K562 (cell line): ENCODE results near the gene SCUBE1. TPM values are rescaled to one million over a fixed set of nuclear protein-coding genes. Genes with fewer than 3 reads are reported as not detected.
A peak's percentile ranks its signal among the peaks of the same experiment; 100 is the strongest.

Source experiments
- ATAC-seq: fragments of 200-7000 bp; cut with Tn5 transposase; 3 replicates; pipeline ENCODE4 v1.9.1; 2020; ENCODE audit warnings: moderate library complexity
- BruUV-seq: library from RNA; stranded (reverse); fragments of 400-500 nt; replicated peaks from 2 replicates; lab custom pipeline; 2021; lab: Mats Ljungman, UMichigan
- CTCF ChIA-PET: fragments of 300-600 bp; formaldehyde crosslinking; extraction: SDS; loops from one replicate; lab custom pipeline; 2021; ENCODE audit warnings: low intra/inter-chr PET ratio; lab: Yijun Ruan, JAX
- POLR2A ChIA-PET: fragments of 300-600, 350-650 bp; sonication (Branson Sonifier 250); formaldehyde crosslinking; extraction: SDS; loops from one replicate; lab custom pipeline; 2021; ENCODE audit warnings: antibody characterized with exemption, inconsistent platforms; lab: Yijun Ruan, JAX
- DNase-seq, 4 experiments: peaks; one replicate each; pipeline versions ENCODE4 v3.0.0 to v3.0.0-alpha.2; 2011 to 2018; ENCODE audit warnings: low spot score in 3 of 4, mixed read lengths in 3 of 4; ENCODE audit errors: extremely low read depth in 1 of 4
- FAIRE-seq: peaks from 2 replicates; lab custom pipeline; 2011; peaks lifted over from hg19 to GRCh38; lab: Jason Lieb, UNC
- H2AFZ ChIP-seq: 2 replicates; pipeline ENCODE4 v1.6.0; 2011; ENCODE audit warnings: low read depth, low read length, control low read depth, inconsistent platforms
- H3K27ac ChIP-seq: fragments of 200-600 bp; 3 replicates; pipeline ENCODE4 v1.8.0; 2011; ENCODE audit warnings: low read depth, mild to moderate bottlenecking, control low read depth, inconsistent platforms, low read length, moderate library complexity, mixed read lengths; ENCODE audit errors: extremely low read depth
- H3K27me3 ChIP-seq, 2 experiments: fragments of 300-600 bp in 1 of 2; 2 replicates in 1 of 2; 3 replicates in 1 of 2; pipeline versions ENCODE4 v1.6.0 to v1.8.0; 2011; ENCODE audit warnings: inconsistent platforms in 2 of 2, low read length in 2 of 2, mild to moderate bottlenecking in 1 of 2, mixed read lengths in 1 of 2, moderate library complexity in 1 of 2; ENCODE audit not compliant: control insufficient read depth in 2 of 2, insufficient read depth in 2 of 2
- H3K36me3 ChIP-seq: fragments of 300-600 bp; 3 replicates; pipeline ENCODE4 v1.8.0; 2011; ENCODE audit warnings: mild to moderate bottlenecking, low read length, inconsistent platforms; ENCODE audit not compliant: control insufficient read depth, insufficient read depth
- H3K4me1 ChIP-seq, 2 experiments: fragments of 200-600 bp in 1 of 2; replicated peaks in 1 of 2; 2 replicates in 1 of 2; 3 replicates in 1 of 2; pipeline versions ENCODE4 v1.5.1 to v1.8.0; 2011; ENCODE audit warnings: inconsistent platforms in 2 of 2, low read length in 2 of 2, mild to moderate bottlenecking in 1 of 2, mixed read lengths in 1 of 2, moderate library complexity in 1 of 2; ENCODE audit not compliant: control insufficient read depth in 2 of 2, insufficient read depth in 2 of 2
- H3K4me2 ChIP-seq: 2 replicates; pipeline ENCODE4 v1.6.1; 2011; ENCODE audit warnings: low read length, control low read depth, inconsistent platforms, mixed read lengths; ENCODE audit not compliant: insufficient read depth
- H3K4me3 ChIP-seq: fragments of 200-600 bp; sonication (generic), shearing (Covaris generic); 2 replicates; pipeline ENCODE4 v1.5.1; 2016; ENCODE audit warnings: control low read depth, inconsistent platforms
- H3K79me2 ChIP-seq: fragments of 200-600 bp; 3 replicates; pipeline ENCODE4 v1.8.0; 2011; ENCODE audit warnings: low read length, inconsistent platforms; ENCODE audit not compliant: control insufficient read depth, insufficient read depth
- H3K9ac ChIP-seq, 2 experiments: 2 replicates each; pipeline versions ENCODE4 v1.6.0 to v1.6.1; 2011; ENCODE audit warnings: low read depth in 2 of 2, low read length in 2 of 2, control low read depth in 1 of 2, inconsistent platforms in 1 of 2, mild to moderate bottlenecking in 1 of 2, mixed read lengths in 1 of 2; ENCODE audit not compliant: insufficient read depth in 1 of 2
- H3K9me1 ChIP-seq: one replicate; pipeline ENCODE4 v1.6.0; 2011; ENCODE audit warnings: inconsistent platforms, mild to moderate bottlenecking, low read length, moderate library complexity; ENCODE audit not compliant: control insufficient read depth, insufficient read depth
- H3K9me3 ChIP-seq: replicated peaks from 2 replicates; pipeline ENCODE4 v1.5.1; 2011; ENCODE audit warnings: low read depth, low read length, inconsistent platforms; ENCODE audit not compliant: control insufficient read depth, insufficient read depth
- H4K20me1 ChIP-seq: replicated peaks from 2 replicates; pipeline ENCODE4 v1.6.1; 2011; ENCODE audit warnings: low read length, inconsistent platforms, mixed read lengths; ENCODE audit not compliant: control insufficient read depth, insufficient read depth
- E2F6 ChIP-seq, 2 experiments: IDR thresholded peaks; 2 replicates each; pipeline ENCODE4 v1.6.1; 2011; ENCODE audit warnings: borderline replicate concordance in 1 of 2, control low read depth in 1 of 2, low read depth in 1 of 2, low read length in 1 of 2, mild to moderate bottlenecking in 1 of 2, mixed read lengths in 1 of 2, moderate library complexity in 1 of 2; ENCODE audit not compliant: insufficient read depth in 1 of 2, insufficient read length in 1 of 2, poor library complexity in 1 of 2, severe bottlenecking in 1 of 2; ENCODE audit errors: extremely low read depth in 1 of 2
- MAX ChIP-seq: sonication (generic); formaldehyde crosslinking; IDR thresholded peaks from 2 replicates; pipeline ENCODE4 v1.9.0; 2022; ENCODE audit warnings: mild to moderate bottlenecking, missing genetic modification reagents
- NR2C2 ChIP-seq, 2 experiments: fragments of 200-800 bp in 1 of 2; sonication (Bioruptor generic) in 1 of 2; sonication (generic) in 1 of 2; formaldehyde crosslinking in 1 of 2; IDR thresholded peaks; 2 replicates each; pipeline versions ENCODE4 v1.6.1 to v1.8.0; 2016 to 2022; ENCODE audit warnings: mild to moderate bottlenecking in 1 of 2, missing compliant biosample characterization in 1 of 2, missing genetic modification characterization in 1 of 2, missing genetic modification reagents in 1 of 2
- TAF9B ChIP-seq: fragments of 450-650 bp; IDR thresholded peaks from 2 replicates; pipeline ENCODE4 v1.6.1; 2018; ENCODE audit warnings: mild to moderate bottlenecking; ENCODE audit not compliant: partially characterized antibody
- WGBS: fragments of 100-300 bp; shearing (Covaris generic); methylation state at CpG from one replicate; pipeline ENCODE4 v1.1.6; 2016; ENCODE audit warnings: low coverage, mixed read lengths; ENCODE audit not compliant: insufficient coverage; ENCODE audit errors: missing lambda C conversion rate; 5-methylcytosine and 5-hydroxymethylcytosine counted together
- in situ Hi-C: fragments of 300-500 bp; cut with MboI; formaldehyde crosslinking; loops from 4 replicates; pipeline ENCODE4 v1.15.0; 2018; ENCODE audit warnings: inconsistent platforms, mixed read lengths
- intact Hi-C: fragments of 100-400 bp; cut with micrococcal nuclease; formaldehyde crosslinking; loops from 2 replicates; pipeline ENCODE4 v1.14.2; 2022
- polyA plus RNA-seq, 8 experiments: library from polyadenylated mRNA; depleted of rRNA in 4 of 8; stranded (reverse) in 5 of 8; unstranded in 3 of 8; fragments of >200 nt; fragmentation: Nextera tagmentation in 2 of 8; fragmentation: Illumina TruSeq in 1 of 8; extraction: Ambion mirVana in 2 of 8; extraction: Trizol in 1 of 8; gene quantifications; 2 replicates each; pipeline versions ENCODE4 v1.2.1 to v1.2.3, GENCODE V29; 2011 to 2014; ENCODE audit warnings: inconsistent platforms in 1 of 8, missing spikeins in 1 of 8
- total RNA-seq, 7 experiments: library from RNA; depleted of rRNA in 6 of 7; stranded (reverse); fragments of >200 nt in 6 of 7; fragmentation: Illumina TruSeq in 2 of 7; extraction: Trizol in 2 of 7; gene quantifications; 2 replicates each; pipeline versions ENCODE4 v1.2.1 to v1.2.3, GENCODE V29; 2011 to 2021; ENCODE audit warnings: low replicate concordance in 1 of 7

The SCUBE1 gene
- total and polyA plus RNA-seq, 9 of the 15 experiments (the other 6 are each of a cell fraction or from before 2014, with no cell fraction given), result 0.03 to 0.47 (median 0.29) TPM; not detected in 6

GRCh38 chr22:43238526-43239006 lies 104.6 kb downstream of the SCUBE1 start:
- 17% methylated on average over 11 of the region's 19 CpGs for WGBS
- no peaks in the 10 kb centered on the region for H4K20me1 ChIP-seq
- ChIA-PET CTCF (no interaction called here), POLR2A (interaction anchor here (1.5 kb wide), 1 partner anchor 9 kb away, joined by 7 read pairs; no protein-coding TSS in a partner anchor)
- peak in 1 of 2 experiments; percentile 31 for TF ChIP-seq E2F6 (IDR thresholded peaks at IDR 0.05; ENCODE audit: borderline replicate concordance in 1 of 2, extremely low read depth in 1 of 2, insufficient read depth in 1 of 2, insufficient read length in 1 of 2, low read depth in 1 of 2, low read length in 1 of 2, poor library complexity in 1 of 2, severe bottlenecking in 1 of 2)
- TF ChIP-seq NR2C2 (CRISPR knock-in tag; IDR thresholded peaks at IDR 0.05), result no peak
- TF ChIP-seq NR2C2 (tag; IDR thresholded peaks at IDR 0.05), result no peak
- peak; percentile 36; the same call in 1 of the 2 replicates for TF ChIP-seq MAX
- no peak for TF ChIP-seq TAF9B
- no peaks in the 10 kb centered on the region for H3K9me3 ChIP-seq
- ATAC-seq, result no peak
- in situ Hi-C loops, result no loop called here
- H3K9me1 ChIP-seq, result no peaks in the 10 kb centered on the region
- H3K79me2 ChIP-seq, result no peaks in the 10 kb centered on the region
- no peak overlapping the region for H3K9ac ChIP-seq
- no peak overlapping the region for H3K4me3 ChIP-seq
- intact Hi-C loops, result no loop called here
- BruUV-seq, result no TSS peak
- H3K4me1 ChIP-seq, result peaks cover 0 to 20% of the 10 kb centered on the region in 2 experiments; a peak in 2 of 5 replicates
- no peaks in the 10 kb centered on the region for H3K36me3 ChIP-seq
- no peak overlapping the region for H3K27ac ChIP-seq
- H3K4me2 ChIP-seq, result no peak overlapping the region
- no peak overlapping the region for H2AFZ ChIP-seq
- DNase-seq, result no peak
- peaks cover 0 to 26% of the 10 kb centered on the region in 2 experiments; a peak in 2 of 5 replicates for H3K27me3 ChIP-seq
- no peak for FAIRE-seq
